MM.1S (cell line): ENCODE results near the gene ERCC6.

Source experiments
- DNase-seq: peaks from one replicate; pipeline ENCODE4 v3.0.0-alpha.2; 2015
- H2AFZ ChIP-seq: fragments of 300-600 bp; sonication (generic); 2 replicates; pipeline ENCODE4 v1.6.0; 2016; ENCODE audit warnings: antibody characterized with exemption, low read length
- H3F3A ChIP-seq: fragments of 300-600 bp; sonication (generic); 2 replicates; pipeline ENCODE4 v1.6.1; 2016; ENCODE audit warnings: mild to moderate bottlenecking, antibody characterized with exemption, low read length, moderate library complexity, mixed read lengths; ENCODE audit not compliant: insufficient read depth
- H3K27ac ChIP-seq: fragments of 300-600 bp; sonication (generic); 2 replicates; pipeline ENCODE4 v1.5.1; 2016; ENCODE audit warnings: mild to moderate bottlenecking, low read length
- H3K27me3 ChIP-seq: fragments of 300-600 bp; sonication (generic); replicated peaks from 2 replicates; pipeline ENCODE4 v1.6.0; 2016; ENCODE audit warnings: low read length; ENCODE audit not compliant: insufficient read depth
- H3K36me3 ChIP-seq: fragments of 300-600 bp; sonication (generic); replicated peaks from 2 replicates; pipeline ENCODE4 v1.6.1; 2016; ENCODE audit warnings: mild to moderate bottlenecking, low read length, mixed read lengths; ENCODE audit not compliant: insufficient read depth
- H3K4me1 ChIP-seq: fragments of 300-600 bp; sonication (generic); 2 replicates; pipeline ENCODE4 v1.6.1; 2016; ENCODE audit warnings: low read length, mixed read lengths
- H3K4me2 ChIP-seq: fragments of 300-600 bp; sonication (generic); 2 replicates; pipeline ENCODE4 v1.6.0; 2016; ENCODE audit warnings: low read depth, low read length
- H3K4me3 ChIP-seq: fragments of 300-600 bp; sonication (generic); 2 replicates; pipeline ENCODE4 v1.5.1; 2016; ENCODE audit warnings: low read length, mixed read lengths
- H3K79me2 ChIP-seq: fragments of 300-600 bp; sonication (generic); 2 replicates; pipeline ENCODE4 v1.6.1; 2016; ENCODE audit warnings: mixed run types, low read length, mixed read lengths
- H3K9ac ChIP-seq: fragments of 300-600 bp; sonication (generic); 2 replicates; pipeline ENCODE4 v1.6.1; 2016; ENCODE audit warnings: low read length, mixed read lengths
- H3K9me2 ChIP-seq: fragments of 300-600 bp; sonication (generic); replicated peaks from 2 replicates; pipeline ENCODE4 v1.6.1; 2016; ENCODE audit warnings: mild to moderate bottlenecking, low read length, mixed read lengths; ENCODE audit not compliant: insufficient read depth
- H3K9me3 ChIP-seq: fragments of 300-600 bp; sonication (generic); replicated peaks from 2 replicates; pipeline ENCODE4 v1.6.1; 2016; ENCODE audit warnings: mild to moderate bottlenecking, low read length, mixed read lengths; ENCODE audit not compliant: insufficient read depth
- H4K20me1 ChIP-seq: fragments of 300-600 bp; sonication (generic); 2 replicates; pipeline ENCODE4 v1.6.1; 2016; ENCODE audit warnings: mild to moderate bottlenecking, low read length, moderate library complexity, mixed read lengths; ENCODE audit not compliant: insufficient read depth
- CTCF ChIP-seq: fragments of 300-600 bp; sonication (generic); IDR thresholded peaks from 2 replicates; pipeline ENCODE4 v1.5.1; 2016; ENCODE audit warnings: antibody characterized with exemption, low read length, mixed read lengths
- EZH2 ChIP-seq: fragments of 300-600 bp; sonication (generic); optimal IDR thresholded peaks from 2 replicates; pipeline ENCODE3; 2017; ENCODE audit warnings: low read depth, mild to moderate bottlenecking, antibody characterized with exemption, low read length, mixed read lengths
- EZH2phosphoT487 ChIP-seq: fragments of 300-600 bp; sonication (generic); IDR thresholded peaks from 2 replicates; pipeline ENCODE4 v1.6.1; 2018; ENCODE audit warnings: antibody characterized with exemption, low read length

Gene ERCC6

GRCh38 chr10:49474901-49475300 is 64.0 kb downstream of the ERCC6 start:
- no peak for TF ChIP-seq EZH2
- TF ChIP-seq CTCF: no peak
- no peak for TF ChIP-seq EZH2phosphoT487
- Histone ChIP-seq H3K27me3 (no peaks in the 10 kb centered on the region), H3K4me2 (no peak overlapping the region), H3K9ac (no peak overlapping the region), H3K36me3 (peaks cover 2% of the 10 kb centered on the region; the same call in 1 of the 2 replicates), H3K27ac (no peak overlapping the region), H3K9me3 (no peaks in the 10 kb centered on the region), H3K79me2 (no peaks in the 10 kb centered on the region), H3K4me3 (no peak overlapping the region), H3F3A (no peaks in the 10 kb centered on the region), H3K4me1 (no peaks in the 10 kb centered on the region), H3K9me2 (no peaks in the 10 kb centered on the region), H2AFZ (no peak overlapping the region), H4K20me1 (no peaks in the 10 kb centered on the region)
- DNase-seq: no peak

- TF ChIP-seq EZH2: no peak
- no peak for TF ChIP-seq CTCF
- TF ChIP-seq EZH2phosphoT487: no peak
- Histone ChIP-seq H3K9me3 (no peaks in the 10 kb centered on the region), H3K4me3 (no peak overlapping the region), H3K4me2 (no peak overlapping the region), H3K4me1 (no peaks in the 10 kb centered on the region), H4K20me1 (no peaks in the 10 kb centered on the region), H3F3A (no peaks in the 10 kb centered on the region), H3K27me3 (no peaks in the 10 kb centered on the region), H3K9ac (no peak overlapping the region), H3K36me3 (peaks cover 2% of the 10 kb centered on the region), H2AFZ (no peak overlapping the region), H3K27ac (no peak overlapping the region), H3K79me2 (no peaks in the 10 kb centered on the region), H3K9me2 (no peaks in the 10 kb centered on the region)
- DNase-seq: no peak
Observed at GRCh38 chr10:49471532-49471931, 67.4 kb downstream of the ERCC6 start.

GRCh38 chr10:49465736-49466135 is 73.2 kb downstream of the ERCC6 start:
- no peak for DNase-seq
- Histone ChIP-seq H3K9me2 (no peaks in the 10 kb centered on the region), H3K4me2 (no peak overlapping the region), H3K79me2 (no peaks in the 10 kb centered on the region), H3F3A (no peaks in the 10 kb centered on the region), H3K9ac (no peak overlapping the region), H3K4me3 (no peak overlapping the region), H4K20me1 (no peaks in the 10 kb centered on the region), H2AFZ (no peak overlapping the region), H3K27ac (no peak overlapping the region), H3K4me1 (no peaks in the 10 kb centered on the region), H3K27me3 (no peaks in the 10 kb centered on the region), H3K9me3 (no peaks in the 10 kb centered on the region), H3K36me3 (no peaks in the 10 kb centered on the region; the same call in 1 of the 2 replicates)
- TF ChIP-seq EZH2phosphoT487 (no peak), EZH2 (no peak), CTCF (no peak)
